ENCODE data around the gene SLC6A19.

GRCh38 chr5:1199340-1199648, 2.1 kb upstream of the SLC6A19 start:
- TF ChIP-seq, protein P1, sequence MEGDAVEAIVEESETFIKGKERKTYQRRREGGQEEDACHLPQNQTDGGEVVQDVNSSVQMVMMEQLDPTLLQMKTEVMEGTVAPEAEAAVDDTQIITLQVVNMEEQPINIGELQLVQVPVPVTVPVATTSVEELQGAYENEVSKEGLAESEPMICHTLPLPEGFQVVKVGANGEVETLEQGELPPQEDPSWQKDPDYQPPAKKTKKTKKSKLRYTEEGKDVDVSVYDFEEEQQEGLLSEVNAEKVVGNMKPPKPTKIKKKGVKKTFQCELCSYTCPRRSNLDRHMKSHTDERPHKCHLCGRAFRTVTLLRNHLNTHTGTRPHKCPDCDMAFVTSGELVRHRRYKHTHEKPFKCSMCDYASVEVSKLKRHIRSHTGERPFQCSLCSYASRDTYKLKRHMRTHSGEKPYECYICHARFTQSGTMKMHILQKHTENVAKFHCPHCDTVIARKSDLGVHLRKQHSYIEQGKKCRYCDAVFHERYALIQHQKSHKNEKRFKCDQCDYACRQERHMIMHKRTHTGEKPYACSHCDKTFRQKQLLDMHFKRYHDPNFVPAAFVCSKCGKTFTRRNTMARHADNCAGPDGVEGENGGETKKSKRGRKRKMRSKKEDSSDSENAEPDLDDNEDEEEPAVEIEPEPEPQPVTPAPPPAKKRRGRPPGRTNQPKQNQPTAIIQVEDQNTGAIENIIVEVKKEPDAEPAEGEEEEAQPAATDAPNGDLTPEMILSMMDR (tag by site-specific recombination; IDR thresholded peaks at IDR 0.05): no peak
- TF ChIP-seq RBAK (tag by site-specific recombination; IDR thresholded peaks at IDR 0.05) (no peak), SP3 (tag by site-specific recombination; IDR thresholded peaks at IDR 0.05) (no peak), ZNF391 (tag by site-specific recombination; IDR thresholded peaks at IDR 0.05; ENCODE audit: borderline replicate concordance, low read depth) (no peak), ZNF792 (tag by site-specific recombination; IDR thresholded peaks at IDR 0.05) (no peak)
- TF ChIP-seq, protein P2, sequence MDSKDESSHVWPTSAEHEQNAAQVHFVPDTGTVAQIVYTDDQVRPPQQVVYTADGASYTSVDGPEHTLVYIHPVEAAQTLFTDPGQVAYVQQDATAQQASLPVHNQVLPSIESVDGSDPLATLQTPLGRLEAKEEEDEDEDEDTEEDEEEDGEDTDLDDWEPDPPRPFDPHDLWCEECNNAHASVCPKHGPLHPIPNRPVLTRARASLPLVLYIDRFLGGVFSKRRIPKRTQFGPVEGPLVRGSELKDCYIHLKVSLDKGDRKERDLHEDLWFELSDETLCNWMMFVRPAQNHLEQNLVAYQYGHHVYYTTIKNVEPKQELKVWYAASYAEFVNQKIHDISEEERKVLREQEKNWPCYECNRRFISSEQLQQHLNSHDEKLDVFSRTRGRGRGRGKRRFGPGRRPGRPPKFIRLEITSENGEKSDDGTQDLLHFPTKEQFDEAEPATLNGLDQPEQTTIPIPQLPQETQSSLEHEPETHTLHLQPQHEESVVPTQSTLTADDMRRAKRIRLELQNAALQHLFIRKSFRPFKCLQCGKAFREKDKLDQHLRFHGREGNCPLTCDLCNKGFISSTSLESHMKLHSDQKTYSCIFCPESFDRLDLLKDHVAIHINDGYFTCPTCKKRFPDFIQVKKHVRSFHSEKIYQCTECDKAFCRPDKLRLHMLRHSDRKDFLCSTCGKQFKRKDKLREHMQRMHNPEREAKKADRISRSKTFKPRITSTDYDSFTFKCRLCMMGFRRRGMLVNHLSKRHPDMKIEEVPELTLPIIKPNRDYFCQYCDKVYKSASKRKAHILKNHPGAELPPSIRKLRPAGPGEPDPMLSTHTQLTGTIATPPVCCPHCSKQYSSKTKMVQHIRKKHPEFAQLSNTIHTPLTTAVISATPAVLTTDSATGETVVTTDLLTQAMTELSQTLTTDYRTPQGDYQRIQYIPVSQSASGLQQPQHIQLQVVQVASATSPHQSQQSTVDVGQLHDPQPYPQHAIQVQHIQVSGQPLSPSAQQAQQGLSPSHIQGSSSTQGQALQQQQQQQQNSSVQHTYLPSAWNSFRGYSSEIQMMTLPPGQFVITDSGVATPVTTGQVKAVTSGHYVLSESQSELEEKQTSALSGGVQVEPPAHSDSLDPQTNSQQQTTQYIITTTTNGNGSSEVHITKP (tag by site-specific recombination; IDR thresholded peaks at IDR 0.05): no peak
- TF ChIP-seq, protein P3, sequence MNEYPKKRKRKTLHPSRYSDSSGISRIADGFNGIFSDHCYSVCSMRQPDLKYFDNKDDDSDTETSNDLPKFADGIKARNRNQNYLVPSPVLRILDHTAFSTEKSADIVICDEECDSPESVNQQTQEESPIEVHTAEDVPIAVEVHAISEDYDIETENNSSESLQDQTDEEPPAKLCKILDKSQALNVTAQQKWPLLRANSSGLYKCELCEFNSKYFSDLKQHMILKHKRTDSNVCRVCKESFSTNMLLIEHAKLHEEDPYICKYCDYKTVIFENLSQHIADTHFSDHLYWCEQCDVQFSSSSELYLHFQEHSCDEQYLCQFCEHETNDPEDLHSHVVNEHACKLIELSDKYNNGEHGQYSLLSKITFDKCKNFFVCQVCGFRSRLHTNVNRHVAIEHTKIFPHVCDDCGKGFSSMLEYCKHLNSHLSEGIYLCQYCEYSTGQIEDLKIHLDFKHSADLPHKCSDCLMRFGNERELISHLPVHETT (tag by site-specific recombination; IDR thresholded peaks at IDR 0.05): no peak
